HG03520 (cell line): Measurements from ENCODE around the gene SUOX.
"Not testable (repeated sequence)": the region's sequence is repeated elsewhere in the genome, so short reads cannot be mapped to it uniquely, and the experiment has no call there.

ENCODE experiments used
- ATAC-seq: cut with Tn5 transposase; IDR thresholded peaks from one replicate; pipeline ENCODE4 v1.9.1; 2021; ENCODE audit warnings: mild to moderate bottlenecking, moderate library complexity; ENCODE audit not compliant: unreplicated experiment

The SUOX gene

DNA sequence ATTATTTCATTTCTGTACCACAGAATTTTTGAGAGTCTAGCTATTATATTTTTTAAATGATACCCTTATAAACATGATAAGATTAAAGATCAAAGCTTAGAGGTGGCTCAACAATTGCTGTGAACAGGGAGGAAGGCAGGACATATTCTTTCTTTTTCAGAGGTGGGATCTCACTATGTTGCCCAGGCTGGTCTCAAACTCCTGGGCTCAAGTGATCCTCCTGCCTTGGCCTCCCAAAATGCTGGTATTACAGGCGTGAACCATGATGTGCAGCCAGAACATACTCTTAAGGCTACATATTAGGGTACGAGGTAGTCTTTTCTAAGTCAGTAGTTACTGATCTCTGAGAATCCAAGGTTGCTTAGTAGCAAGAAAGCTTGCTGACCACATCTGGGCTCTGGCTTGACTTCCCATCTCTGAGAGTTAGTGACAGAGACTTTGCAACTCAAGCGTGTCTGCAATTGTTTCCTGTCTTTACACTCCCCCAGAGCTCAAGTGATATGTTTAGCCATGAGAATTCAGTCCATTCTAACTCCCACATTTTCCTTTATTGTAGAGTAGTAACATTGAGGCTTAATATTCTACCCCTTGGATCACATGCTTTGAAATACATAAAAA lies 14.6 kb upstream of the SUOX start:
- ATAC-seq = peak; percentile 69

DNA sequence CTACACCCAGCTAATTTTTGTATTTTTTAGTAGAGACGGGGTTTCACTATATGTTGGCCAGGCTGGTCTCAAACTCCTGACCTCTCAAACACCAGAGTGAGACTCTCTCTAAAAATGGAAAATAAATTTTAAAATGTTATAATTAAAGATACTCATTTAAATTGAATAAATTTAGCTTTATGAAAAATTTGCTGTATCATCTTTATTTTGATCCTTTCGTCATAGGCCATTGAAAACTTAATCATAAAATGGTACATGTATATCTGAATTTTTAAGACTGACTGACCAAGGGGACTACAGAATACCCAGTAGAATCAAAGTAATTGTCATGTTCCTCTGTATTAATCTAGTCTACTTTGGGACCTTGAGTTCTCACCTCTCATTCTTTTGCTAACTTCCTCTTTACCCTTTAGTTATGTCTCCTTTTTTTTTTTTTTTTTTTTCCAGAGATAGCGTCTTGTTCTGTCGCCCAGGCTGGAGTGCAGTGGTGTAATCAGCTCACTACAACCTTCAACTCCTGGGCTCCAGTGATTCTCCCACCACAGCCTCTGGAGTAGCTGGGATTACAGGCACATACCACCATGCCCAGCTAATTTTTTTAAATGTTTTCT lies 13.7 kb upstream of the SUOX start:
- ATAC-seq = no peak

DNA sequence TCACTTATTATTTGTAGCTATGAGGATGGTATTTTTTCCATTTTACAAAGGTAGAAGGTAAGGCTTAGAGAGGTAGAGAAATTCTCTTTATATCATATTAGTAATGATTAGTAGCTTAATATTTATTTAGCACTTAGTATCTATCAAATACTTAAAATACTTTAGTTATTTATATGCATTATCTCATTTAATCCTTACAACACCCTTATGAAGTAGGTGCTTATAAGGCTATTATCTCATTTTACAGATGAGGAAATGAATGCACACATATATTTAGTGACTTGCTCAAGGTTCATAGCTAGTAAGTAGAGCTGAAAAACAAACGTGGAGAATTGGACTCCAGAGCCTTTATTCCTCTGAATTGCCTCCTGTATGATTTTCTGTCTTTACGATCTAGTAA lies 12.2 kb upstream of the SUOX start:
- no peak for ATAC-seq

DNA sequence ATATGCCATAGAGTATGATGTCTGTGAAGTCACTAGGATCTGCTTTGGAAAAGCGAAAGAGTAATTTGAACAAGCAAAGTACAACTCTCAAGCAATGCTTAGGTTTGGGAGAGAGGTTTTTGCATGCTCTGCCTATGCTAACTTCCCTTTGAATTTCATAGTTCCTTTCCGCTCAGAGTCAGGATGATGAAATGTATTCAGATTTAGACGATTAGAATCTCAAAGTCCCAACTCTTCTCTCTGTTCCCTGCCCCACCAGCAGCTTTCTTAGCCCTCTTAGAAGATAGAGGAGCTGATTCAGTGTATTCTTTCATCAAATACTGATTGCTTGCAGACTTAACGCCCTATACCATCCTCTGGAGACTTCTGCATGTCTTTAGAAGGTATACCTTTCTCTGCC lies 11.7 kb upstream of the SUOX start:
- ATAC-seq = no peak

DNA sequence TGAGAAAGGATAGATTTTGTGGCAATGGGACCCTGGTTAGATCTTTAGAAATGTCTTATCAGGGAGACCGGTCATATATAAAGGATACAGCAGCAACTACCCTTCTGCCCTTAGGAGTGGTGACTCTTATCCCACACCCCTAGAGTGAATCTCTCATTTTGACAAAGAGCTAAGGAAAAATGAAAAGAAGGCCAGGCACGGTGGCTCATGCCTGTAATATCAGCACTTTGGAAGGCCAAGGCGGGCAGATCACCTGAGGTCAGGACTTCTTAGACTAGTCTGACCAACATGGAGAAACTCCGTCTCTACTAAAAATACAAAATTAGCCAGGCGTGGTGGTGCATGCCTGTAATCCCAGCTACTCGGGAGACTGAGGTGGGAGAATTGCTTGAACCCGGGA lies 11.1 kb upstream of the SUOX start:
- ATAC-seq = not testable (repeated sequence)

DNA sequence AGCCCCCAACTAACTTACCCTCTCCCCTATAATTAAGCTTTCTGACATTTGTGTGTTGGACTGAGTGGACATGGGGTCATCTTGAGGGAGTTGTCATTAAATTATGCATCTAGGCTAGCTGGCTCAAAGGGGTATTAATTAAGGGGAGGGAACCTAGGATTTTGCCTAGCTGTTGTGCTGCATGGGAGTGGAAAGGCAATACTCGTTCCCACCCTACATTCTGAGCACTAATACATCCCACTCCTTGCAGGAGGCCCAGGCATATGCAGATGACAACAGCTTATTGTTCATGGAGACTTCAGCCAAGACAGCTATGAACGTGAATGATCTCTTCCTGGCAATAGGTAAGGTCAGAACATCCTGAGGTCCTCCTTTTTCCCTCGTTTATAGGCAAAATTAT lies 6.0 kb upstream of the SUOX start:
- no peak for ATAC-seq

DNA sequence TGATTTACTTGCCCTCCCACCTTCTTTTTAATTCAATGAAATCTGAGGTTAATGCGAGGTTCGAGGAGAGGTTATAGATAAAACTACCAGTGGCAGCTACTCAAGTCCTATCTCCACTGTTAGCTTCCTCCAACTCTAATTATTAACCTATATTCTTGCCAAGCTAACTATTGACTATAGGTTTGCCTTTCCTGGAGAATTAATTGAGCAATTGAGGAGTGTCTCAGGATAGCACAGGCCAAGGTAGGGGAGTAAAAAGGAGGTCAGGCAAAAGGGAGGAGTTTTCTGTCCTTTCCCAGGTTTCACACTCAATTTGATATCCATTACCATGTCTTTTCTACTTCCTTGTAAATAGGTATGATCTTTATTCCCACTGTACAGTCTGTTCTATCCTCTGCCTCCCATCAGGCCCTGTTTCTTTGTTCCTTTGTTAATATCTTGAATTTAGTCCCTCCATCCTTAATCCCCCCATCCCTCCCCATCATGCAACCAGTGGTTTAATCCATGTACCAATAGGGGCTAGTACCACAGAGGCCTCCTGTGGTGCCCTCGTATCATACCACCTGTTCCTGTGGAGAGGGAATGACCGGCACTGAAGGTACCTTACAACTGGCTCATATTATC lies 3.7 kb upstream of the SUOX start:
- ATAC-seq = no peak

DNA sequence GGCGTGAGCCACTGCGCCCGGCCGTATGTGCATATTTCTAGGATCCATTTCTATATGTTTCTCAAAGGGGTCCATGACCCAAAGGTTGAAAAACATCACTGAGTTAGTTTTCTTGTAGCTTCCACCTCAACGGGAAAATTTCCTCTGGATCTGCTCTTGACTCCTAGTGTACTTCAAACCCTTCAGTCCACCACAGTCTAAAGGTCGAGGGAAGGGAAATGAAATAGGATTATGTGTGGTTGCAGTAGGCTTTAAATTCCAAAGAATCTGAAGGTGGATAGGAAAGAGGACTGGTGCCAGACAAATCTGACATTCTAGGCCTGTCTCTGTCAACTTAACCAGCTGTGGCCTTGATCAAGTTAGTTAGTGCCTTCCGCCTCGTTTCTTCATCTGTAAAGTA lies 1.7 kb upstream of the SUOX start:
- ATAC-seq = no peak

DNA sequence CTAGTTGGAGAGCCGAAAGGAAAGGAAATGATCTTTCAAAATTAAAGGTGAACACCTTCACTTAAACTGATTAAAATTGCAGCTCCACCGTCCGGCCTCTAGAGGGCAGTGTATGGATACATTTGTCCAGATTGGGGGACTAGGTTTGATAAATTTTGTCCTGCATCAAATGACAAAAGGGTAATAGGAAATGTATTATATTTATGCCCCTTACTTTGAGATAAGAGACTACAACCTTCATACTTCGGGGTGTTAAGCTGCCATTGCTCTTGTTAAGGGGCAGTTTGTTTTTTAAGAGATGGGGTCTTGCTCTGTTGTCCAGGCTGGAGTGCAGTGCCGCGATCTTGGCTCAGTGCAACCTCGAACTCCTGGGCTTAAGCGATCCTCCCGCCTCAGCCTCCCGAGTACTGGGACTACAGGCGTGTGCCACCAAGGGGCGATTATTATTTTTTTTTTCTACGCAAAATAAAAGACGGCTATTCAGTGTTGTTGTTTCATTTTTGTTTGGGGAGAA lies 818 bp upstream of the SUOX start:
- ATAC-seq = no peak

DNA sequence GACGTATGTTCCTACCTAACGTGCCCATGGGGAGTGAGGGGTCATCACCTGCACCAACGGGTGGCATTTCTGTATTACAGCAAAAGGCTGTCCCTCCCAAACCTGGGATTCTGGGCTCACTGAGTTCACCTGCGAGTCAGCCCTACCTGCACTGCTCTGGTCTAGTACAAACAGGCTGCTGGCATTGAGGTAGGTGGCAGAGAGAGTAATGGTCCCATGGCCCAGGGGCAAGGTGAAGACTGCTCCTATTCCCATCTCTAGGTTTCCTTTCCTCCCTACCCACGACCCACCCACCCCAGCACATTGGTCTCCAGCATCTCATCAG lies 421 bp downstream of the SUOX start:
- peak; percentile 4 for ATAC-seq

DNA sequence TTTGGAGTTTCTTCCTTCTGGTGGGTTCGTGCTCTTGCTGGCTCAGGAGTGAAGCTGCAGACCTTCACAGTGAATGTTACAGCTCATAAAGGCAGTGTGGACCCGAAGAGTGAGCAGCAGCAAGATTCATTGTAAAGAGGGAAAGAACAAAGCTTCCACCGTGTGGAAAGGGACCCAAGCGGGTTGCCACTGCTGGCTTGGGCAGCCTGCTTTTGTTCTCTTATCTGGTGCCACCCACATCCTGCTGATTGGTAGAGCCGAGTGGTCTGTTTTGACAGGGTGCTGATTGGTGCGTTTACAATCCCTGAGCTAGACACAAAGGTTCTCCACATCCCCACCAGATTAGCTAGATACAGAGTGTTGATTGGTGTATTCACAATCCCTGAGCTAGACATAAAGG lies 2.4 kb downstream of the SUOX start:
- not testable (repeated sequence) for ATAC-seq

DNA sequence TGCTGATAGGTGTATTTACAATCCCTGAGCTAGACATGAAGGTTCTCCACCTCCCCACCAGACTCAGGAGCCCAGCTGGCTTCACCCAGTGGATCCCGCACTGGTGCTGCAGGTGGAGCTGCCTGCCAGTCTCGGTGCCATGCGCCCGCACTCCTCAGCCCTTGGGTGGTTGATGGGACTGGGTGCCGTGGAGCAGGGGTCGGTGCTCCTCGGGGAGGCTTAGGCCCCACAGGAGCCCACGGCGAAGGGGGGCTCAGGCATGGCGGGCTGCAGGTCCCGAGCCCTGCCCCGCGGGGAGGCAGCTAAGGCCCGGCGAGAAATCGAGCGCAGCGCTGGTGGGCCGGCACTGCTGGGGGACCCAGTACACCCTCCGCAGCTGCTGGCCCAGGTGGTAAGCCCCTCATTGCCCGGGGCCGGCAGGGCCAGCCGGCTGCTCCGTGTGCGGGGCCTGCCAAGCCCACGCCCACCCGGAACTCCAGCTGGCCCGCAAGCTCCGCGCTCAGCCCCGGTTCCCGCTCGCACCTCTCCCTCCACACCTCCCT lies 3.0 kb downstream of the SUOX start:
- ATAC-seq = not testable (repeated sequence)

DNA sequence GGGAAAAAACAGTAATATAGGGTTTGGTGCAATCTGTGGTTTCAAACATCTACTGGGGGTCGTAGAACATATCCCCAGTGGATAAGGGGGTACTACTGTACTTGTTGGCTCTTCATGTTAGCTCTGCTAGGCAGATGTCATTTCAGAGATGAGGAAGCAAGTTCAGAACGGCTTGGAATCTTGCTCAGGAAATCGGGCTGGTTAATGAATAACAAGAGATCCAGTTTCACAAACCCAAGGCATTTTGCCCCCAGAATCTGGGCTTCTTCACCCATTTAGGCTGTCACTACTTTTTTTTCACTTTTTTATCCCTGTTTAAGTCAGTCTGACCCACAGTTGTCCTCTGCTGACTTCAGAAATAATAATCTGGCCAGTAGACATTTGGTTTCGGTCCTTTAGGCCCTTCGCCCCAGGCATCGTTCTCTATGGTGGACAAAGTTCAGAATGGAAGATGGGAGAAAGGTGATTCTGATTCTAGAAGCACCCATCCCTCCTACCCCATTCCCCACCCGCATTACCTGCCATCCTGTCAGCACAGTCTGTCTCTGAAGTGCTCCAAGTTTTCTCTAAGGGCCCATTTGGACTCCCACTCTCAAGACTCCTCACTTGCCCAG lies 4.5 kb downstream of the SUOX start:
- ATAC-seq = no peak

DNA sequence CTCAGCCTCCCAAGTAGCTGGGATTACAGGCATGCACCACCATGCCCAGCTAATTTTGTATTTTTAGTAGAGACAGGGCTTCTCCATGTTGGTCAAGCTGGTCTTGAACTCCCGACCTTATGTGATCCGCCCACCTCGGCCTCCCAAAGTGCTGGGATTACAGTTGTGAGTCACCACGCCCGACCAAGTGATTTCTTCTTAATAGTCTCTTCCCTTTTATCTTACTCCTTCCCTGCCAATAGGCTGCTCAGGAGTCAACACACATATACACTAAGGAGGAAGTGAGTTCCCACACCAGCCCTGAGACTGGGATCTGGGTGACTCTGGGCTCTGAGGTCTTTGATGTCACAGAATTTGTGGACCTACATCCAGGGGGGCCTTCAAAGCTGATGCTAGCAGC lies 6.3 kb downstream of the SUOX start:
- ATAC-seq = not testable (repeated sequence)

DNA sequence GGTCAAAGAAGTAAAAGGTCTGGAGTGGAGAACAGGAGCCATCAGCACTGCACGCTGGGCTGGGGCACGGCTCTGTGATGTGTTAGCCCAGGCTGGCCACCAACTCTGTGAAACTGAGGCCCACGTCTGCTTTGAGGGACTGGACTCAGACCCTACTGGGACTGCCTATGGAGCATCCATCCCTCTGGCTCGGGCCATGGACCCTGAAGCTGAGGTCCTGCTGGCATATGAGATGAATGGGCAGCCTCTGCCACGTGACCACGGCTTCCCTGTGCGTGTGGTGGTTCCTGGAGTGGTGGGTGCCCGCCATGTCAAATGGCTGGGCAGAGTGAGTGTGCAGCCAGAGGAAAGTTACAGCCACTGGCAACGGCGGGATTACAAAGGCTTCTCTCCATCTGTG lies 7.1 kb downstream of the SUOX start:
- no peak for ATAC-seq

DNA sequence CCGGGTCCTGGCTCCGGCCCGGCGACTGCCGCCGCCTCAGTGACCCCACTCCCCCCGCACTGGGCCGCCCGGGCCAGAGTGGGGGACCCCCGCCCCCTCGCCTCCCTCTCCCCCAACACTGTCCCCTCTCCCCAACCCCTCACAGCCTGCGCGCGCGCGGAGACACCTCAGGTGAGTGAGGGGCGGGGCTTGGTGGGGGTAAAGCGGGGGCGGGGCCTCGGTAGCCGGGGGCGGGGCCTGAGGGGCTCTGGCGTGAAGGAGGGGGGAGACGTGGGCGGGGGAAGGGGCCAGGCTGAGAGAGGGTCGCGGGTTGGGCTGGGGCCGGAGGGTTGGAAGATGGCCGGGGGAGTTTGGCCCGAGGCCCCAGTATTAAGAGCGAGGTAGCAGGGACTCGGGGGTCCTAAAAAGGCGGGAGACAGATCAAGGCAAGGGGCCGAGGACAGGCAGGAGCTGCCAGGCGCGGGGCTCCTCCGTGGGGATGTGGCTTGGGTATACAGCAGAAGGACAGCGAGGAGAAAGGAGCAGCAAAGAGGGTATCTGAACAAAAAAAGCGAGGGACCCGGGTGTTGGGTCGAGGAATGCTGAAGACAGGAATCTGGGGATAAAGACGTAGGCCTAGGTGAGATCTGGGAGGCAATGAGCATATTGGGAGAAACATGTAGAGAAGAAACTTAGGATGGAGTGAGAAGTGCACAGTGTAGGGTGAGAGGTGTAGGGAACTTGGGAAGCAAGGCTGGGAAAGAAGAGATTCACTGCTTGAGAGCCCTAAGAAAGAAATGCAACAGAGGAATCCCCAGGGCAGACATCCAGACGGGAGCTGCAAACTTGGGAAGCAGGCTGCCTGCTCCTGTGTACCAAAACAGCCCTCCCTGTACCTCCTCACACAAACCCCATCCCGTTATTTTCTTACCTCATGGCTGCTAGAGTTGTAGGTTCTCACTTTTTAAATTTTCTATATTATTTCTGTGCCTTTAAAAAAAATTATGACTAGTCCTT lies 10.8 kb downstream of the SUOX start:
- peak; percentile 42 for ATAC-seq

DNA sequence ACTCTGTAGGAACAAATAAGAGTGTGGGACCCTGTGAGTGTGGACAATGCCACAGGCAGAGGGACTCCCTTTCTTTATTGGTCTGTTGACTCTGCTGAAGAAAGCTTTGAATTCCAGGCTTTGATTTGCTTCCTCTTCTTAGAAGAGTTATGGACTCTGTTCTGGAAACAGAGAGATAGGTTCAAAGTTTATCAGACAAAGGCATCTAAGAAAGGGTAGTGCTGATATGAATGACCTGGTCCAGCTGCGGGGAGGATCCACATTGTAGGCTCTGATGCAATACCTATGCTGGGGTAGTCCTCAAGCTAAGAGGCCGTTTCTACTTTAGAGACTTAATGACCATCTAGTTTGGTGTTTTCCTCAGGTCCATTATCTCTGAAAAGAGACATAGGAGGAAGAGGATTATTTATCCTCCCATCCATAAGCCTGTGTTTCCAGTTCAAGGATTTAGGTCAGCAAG lies 13.1 kb downstream of the SUOX start:
- no peak for ATAC-seq

DNA sequence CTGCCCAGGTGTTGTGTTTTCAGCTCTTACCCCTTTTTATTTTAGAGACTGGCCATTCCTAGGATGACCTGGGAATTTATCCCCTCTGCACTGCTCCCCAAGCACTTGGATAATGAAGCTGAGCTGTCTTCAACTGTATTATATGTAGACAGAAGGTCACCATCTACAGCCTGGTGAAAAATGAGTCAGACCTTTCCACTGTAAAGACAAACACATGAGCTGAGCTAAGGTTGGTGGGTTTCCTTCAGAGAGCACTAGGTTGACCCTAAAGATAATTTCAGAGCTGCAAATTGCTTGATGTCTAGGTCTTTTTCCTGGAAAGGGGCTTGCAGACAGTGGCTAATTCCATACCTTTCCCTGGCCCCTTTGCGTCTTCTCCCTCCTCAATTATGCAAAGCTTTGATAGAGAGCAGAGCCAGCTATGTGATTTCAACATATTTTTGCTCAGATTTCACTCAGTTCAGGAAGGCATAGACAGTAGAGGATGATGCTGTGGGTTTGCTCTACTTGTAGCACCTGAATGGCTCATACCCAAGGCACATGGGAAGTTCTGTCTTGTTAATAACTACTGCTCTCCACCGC lies 14.5 kb downstream of the SUOX start:
- no peak for ATAC-seq

DNA sequence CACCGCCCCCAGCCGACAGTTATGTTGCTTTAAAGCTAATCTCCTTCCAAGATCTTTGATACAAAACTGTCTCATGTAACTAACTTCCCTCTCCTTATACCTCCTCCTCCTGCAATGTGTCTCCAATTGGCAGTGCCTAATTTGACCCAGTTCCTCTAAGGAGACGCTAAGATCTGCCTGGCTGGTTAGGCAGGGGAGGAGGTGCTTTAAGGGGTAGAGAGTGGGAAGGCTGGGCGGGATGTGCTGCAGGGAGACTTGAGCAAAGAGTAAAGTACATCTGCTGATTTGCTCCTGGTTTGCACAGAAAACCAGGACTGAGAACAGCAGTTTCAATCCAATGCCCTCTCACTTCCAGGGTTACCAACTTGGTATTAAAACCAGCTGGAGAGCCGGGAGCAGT lies 16.4 kb downstream of the SUOX start:
- ATAC-seq = no peak

DNA sequence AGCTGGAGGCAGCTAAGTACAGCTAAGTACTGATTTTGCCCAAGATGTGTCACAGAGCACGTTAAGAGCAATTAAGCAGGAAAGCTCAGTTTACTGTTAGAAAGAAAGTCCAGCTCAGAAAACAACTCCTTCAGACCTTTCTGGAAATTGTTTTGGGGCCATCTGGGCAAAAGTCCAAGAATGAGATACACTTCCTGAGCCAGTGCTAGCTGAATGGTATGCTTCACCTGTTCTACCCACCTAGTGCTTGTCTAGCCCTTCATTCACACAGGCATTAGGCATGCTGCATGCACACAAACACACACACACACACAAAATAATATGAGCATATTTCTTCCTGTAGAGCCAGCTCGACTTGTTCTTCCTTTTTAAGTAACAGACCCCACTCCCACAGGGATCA lies 17.1 kb downstream of the SUOX start:
- ATAC-seq = no peak
